ENCODE results near the gene HPSE2.

DNA sequence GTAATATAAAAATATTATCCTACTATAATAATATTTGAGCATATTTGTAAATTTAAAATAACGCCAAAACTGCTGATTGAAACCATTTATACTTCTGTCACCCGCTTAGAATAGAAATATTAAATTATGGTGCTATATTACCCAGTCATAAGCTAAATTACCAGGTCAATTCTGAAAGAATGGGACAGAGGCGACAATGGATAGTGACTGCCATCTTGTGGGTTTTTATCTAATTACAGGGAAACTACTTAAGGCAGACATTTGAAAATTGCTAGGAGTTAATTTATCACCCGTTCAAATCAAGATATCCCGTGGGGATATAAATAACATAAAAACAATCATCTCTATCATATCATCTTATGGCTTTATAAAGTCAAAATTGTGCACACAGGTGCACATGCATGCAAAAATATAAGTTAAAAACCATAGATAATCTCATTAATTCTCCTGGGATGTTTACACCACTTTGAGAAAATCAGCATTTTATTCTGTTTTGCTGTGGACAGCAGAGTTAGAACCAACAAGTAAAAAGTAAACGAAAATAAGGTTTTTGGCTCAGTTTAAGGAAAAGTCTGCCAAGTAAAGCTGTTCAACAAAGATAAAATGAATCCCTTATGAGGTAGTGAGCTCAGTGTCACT is 41.3 kb upstream of the HPSE2 start:
- TF ChIP-seq, protein P1, sequence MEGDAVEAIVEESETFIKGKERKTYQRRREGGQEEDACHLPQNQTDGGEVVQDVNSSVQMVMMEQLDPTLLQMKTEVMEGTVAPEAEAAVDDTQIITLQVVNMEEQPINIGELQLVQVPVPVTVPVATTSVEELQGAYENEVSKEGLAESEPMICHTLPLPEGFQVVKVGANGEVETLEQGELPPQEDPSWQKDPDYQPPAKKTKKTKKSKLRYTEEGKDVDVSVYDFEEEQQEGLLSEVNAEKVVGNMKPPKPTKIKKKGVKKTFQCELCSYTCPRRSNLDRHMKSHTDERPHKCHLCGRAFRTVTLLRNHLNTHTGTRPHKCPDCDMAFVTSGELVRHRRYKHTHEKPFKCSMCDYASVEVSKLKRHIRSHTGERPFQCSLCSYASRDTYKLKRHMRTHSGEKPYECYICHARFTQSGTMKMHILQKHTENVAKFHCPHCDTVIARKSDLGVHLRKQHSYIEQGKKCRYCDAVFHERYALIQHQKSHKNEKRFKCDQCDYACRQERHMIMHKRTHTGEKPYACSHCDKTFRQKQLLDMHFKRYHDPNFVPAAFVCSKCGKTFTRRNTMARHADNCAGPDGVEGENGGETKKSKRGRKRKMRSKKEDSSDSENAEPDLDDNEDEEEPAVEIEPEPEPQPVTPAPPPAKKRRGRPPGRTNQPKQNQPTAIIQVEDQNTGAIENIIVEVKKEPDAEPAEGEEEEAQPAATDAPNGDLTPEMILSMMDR (IDR thresholded peaks at IDR 0.05) = peak in 2 of 3 experiments; percentile 23 to 36
- TF ChIP-seq POLR2A (IDR thresholded peaks at IDR 0.05; ENCODE audit: low read depth) (no peak), EP300 (IDR thresholded peaks at IDR 0.05) (no peak)

Data from esophagus muscularis mucosa (tissue), 4 donors.